HG02970 (cell line): Measurements from ENCODE around the gene SIRT6.
A peak's percentile ranks its signal among the peaks of the same experiment; 100 is the strongest.
"Not testable (repeated sequence)": the region's sequence is repeated elsewhere in the genome, so short reads cannot be mapped to it uniquely, and the experiment has no call there.

ENCODE experiments used
- ATAC-seq: cut with Tn5 transposase; IDR thresholded peaks from one replicate; pipeline ENCODE4 v1.9.1; 2021; ENCODE audit warnings: mild to moderate bottlenecking, moderate library complexity, moderate number of reproducible peaks; ENCODE audit not compliant: unreplicated experiment, low FRiP score

Gene SIRT6

GRCh38 chr19:4182084-4182810, at the start of gene SIRT6, which contains the start of gene ANKRD24:
Gene SIRT6 (minus strand): TSS chr19:4182563. CDS start chr19:4182539, 24 bp downstream.
Gene ANKRD24 (plus strand): TSS chr19:4182689. CDS start chr19:4186426, 3,737 bp downstream.
- peak; percentile 80 for ATAC-seq

GRCh38 chr19:4232139-4232538, 49.8 kb upstream of the SIRT6 start:
- ATAC-seq: not testable (repeated sequence)

- ATAC-seq: not testable (repeated sequence)
Measured at GRCh38 chr19:4231521-4231920, 49.2 kb upstream of the SIRT6 start.

- ATAC-seq: not testable (repeated sequence)
Measured at GRCh38 chr19:4230237-4230636, 47.9 kb upstream of the SIRT6 start.

GRCh38 chr19:4229179-4229931, 47.0 kb upstream of the SIRT6 start, which contains the start of gene EBI3:
Gene EBI3 (plus strand): TSS chr19:4229523. CDS start chr19:4229551, 28 bp downstream.
- peak; percentile 64 for ATAC-seq

- ATAC-seq: no peak
Measured at GRCh38 chr19:4228765-4229178, 46.4 kb upstream of the SIRT6 start.

GRCh38 chr19:4227771-4228170, 45.4 kb upstream of the SIRT6 start:
- ATAC-seq: no peak

GRCh38 chr19:4225885-4226284, 43.5 kb upstream of the SIRT6 start:
- no peak for ATAC-seq

- ATAC-seq: no peak
Measured at GRCh38 chr19:4224470-4224869, 42.1 kb upstream of the SIRT6 start.

GRCh38 chr19:4220188-4220587, 37.8 kb upstream of the SIRT6 start:
- ATAC-seq: no peak

GRCh38 chr19:4218523-4218922, 36.2 kb upstream of the SIRT6 start:
- not testable (repeated sequence) for ATAC-seq

- no peak for ATAC-seq
Measured at GRCh38 chr19:4217429-4218264, 35.3 kb upstream of the SIRT6 start.

GRCh38 chr19:4216846-4217245, 34.5 kb upstream of the SIRT6 start:
- ATAC-seq: no peak

GRCh38 chr19:4215807-4216206, 33.4 kb upstream of the SIRT6 start:
- no peak for ATAC-seq

GRCh38 chr19:4213116-4213515, 30.8 kb upstream of the SIRT6 start:
- ATAC-seq: no peak

- no peak for ATAC-seq
Measured at GRCh38 chr19:4210166-4210731, 27.9 kb upstream of the SIRT6 start.

- ATAC-seq: no peak
Measured at GRCh38 chr19:4208385-4209094, 26.2 kb upstream of the SIRT6 start.

GRCh38 chr19:4206818-4207484, 24.6 kb upstream of the SIRT6 start:
- ATAC-seq: no peak

GRCh38 chr19:4201798-4202197, 19.4 kb upstream of the SIRT6 start:
- ATAC-seq: no peak
